ENCODE measurements around the gene ATXN1L.
"Not testable (repeated sequence)": the region's sequence is repeated elsewhere in the genome, so short reads cannot be mapped to it uniquely, and the experiment has no call there.

Gene ATXN1L

DNA sequence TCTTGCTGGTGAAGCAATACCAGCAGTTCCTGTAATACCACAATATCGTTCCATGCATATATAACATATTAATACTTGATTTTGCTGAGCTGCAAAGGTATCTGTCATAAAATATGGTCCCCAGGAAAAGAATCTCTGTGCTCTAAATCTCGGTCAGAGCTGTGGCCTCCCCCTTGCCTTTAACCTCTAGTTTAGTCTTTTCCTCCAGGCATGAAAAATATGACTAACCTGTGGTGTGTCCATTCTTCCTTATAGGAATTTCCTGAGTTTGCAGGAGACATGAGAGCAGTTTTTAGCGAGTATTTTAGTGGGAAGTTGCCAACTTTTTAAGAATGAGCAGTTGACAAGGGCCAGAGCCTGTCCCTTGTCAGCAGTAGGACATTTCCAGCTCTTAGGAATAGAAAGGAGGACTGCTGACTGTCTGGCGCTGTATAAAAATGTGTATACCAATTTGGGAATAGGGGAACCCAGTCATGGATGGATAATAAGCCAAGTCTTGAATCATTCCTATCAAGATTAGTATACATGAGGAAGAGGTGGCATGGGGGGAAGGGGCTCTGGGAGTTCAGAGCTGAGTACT is 8.7 kb downstream of the ATXN1L start:
- no peak for DNase-seq

DNA sequence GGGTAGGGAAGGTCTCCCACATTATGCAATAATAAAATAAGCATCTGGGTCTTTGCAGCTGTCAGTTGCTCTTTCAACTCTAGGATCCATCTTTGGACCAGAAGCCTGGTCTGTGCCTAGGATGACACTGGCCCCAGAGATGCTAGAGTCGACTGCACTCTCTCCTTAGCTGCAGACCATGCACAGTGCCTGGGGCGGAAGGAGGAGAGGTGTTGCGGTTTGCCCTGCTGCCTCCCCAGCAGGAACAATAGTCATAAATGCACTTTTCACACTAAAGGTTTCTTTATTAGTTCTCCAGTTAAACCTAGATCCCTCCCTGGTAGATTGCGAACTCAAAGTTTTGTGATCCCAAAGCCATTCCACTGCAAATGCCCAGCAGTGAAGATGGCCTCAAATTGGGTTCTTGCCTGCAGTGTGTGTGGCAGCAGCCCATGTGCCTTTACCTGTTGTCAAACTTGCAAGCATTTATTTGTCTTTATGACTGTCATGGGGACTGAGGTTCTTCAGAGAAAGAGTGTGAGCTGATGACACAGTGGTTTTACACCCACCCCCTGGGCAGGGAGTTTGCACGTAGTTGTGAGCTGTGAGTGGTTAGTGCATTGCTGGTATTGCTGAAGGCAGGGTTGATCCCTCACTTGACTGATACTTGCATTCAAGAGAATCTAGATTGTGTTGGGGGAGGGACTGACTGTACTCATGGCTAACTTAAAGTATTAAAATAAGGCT is 10.3 kb downstream of the ATXN1L start:
- DNase-seq, result no peak

DNA sequence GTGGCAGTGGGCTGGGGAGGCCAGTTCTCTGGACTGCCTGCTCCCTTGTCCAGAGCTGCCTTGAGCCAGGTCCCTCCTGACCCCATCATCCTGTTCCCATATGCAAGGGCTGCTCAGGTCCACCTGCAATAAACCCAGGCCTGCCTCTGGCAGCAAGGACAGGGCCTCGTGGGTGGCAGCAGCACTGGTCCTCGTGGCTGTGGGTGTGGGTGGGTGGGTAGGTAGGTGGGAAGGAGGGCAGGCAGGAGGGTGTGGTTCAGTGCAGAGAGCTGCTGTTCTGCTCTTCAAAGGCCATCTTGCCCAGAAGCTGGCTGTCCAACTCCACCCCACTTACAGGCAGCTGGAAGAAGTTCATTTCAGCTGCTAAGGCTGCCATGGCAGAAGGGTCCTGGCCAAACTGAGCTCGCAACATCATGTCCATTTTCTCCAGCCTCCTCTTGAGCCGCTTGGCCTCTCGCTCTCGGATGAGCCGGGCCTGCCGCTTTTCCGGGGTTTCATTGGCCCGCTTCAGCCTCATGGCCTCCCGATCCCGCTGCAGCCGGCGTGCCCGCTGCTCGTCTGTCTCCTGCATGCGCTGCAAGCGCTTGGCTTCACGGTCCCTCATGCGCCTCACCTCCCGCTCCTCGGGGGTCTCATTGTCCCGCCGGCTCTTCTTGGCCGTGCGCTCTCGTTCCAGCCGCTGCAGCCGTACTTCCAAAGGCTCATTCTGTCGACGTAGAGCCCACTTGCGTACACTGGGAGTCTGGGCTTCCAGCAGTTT is 14.2 kb downstream of the ATXN1L start:
- no peak for DNase-seq

DNA sequence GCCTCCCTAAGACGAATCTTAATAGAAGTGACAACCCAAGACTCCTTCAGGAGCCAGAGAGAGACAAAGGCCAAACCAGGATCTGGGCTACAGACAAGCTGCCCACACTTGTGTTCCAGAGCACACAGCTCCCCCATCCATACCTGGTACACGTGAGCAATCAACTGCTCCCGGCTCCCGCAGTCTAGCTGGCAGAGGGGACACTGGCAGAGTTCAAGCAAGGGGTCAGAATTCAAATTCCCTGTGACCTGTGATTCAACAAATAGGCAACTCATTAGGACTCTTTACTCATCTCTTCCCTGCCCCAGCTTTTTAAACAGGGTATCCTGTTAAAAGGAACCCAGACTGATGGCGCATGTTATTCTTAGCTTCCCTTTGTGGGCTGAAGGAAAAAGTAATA is 18.2 kb downstream of the ATXN1L start:
- DNase-seq, result no peak

DNA sequence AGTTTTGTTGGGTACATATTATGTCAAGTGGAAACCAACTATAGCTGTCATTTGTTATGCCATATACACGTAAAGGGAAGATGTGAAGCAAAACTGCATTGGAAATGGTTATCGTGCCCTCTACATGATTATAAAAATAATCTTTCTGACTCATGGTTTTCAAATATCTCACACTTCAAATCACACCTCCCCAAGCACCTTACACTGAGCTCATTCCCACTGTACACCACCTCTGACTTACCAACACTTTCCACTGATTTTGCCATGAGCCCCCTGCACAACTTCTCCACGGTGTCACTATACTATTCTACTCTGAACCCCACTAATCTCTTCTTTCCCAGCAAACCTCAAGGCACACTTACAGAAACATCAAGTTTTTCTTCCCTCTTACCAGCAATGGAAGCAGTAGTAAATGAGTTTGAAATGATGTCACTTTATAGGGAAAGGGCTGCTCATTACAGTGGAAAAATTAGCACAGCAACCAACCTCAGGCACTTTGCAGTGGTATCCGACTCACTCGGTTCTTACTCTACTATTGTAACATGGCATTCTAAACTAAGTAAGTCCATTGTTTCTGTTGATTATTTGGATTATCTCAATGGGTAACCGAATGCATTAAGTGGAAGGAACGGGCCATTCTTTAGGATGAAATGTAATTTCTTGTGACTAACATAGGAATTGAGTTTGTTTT is 19.5 kb downstream of the ATXN1L start:
- DNase-seq, result no peak

DNA sequence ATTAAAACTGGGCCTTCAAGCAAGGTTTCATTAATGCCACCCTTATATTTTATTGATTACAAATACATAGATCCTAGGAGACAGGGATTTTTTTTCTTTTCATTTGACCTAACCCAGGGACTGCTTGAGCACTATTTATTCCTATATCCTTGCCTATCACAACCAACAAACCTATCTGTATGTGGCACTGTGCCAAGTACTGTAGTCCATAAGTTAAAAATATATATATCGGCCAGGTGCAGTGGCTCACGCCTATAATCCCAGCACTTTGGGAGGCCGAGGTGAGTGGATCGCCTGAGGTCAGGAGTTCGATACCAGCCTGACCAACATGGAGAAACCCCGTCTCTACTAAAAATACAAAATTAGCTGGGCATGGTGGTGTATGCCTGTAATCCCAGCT is 21.4 kb downstream of the ATXN1L start:
- not testable (repeated sequence) for DNase-seq

DNA sequence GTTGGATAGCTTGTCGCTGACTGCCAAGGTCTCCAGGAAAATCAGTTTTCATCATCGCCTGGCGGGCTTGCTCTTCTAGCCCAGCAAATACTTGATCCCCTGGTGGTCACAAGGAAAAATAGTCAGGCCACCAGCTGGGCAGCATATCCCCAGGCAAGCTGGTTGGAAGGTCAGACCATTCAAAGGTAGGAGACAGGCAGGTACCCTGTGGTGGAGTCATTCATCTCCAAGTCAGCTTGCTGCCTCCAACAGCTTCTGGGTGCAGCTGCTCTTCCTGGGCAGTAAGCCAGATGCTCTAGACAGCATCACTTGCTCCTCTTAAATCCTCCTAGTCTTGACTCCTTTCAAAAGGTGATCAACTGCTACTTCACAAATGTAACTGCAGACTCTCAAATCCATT is 22.2 kb downstream of the ATXN1L start:
- no peak for DNase-seq

DNA sequence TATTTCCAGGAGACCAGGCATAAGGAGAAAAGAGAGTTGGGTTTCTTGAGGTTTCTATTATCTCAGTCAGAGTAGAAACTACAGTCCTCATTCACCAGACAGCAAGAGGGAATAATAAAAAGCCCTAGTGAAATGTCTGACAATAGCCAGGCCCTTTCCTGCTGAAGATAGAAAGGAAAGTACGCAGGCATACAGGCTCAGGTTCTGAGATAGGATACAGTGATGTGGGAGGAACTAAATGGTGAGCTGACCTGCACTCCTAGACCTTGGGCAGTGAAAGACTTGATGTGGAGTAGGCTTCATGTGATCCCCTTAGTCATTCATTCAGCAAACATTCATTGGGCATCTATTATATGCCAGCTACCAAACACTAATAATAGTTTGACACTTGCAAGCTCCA is 23.3 kb downstream of the ATXN1L start:
- no peak for DNase-seq

DNA sequence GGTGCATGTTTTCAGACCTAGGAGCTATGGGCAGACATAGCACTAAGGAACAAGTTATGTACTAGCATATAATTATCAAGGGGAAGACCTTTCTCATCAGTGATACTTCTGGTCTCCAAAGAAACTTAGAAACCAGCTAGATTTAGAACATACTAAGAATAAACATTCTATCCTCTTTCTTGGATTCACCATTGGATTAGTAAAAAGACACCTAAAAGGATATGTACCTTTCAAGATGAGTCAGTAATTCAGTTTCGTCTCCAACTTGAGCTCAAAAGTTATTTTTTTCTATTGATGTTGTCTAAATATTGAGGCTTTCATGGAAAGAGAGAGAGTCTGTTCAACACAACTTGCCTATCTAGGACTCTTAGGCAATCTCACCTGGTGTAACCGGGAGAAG is 25.0 kb downstream of the ATXN1L start:
- no peak for DNase-seq

DNA sequence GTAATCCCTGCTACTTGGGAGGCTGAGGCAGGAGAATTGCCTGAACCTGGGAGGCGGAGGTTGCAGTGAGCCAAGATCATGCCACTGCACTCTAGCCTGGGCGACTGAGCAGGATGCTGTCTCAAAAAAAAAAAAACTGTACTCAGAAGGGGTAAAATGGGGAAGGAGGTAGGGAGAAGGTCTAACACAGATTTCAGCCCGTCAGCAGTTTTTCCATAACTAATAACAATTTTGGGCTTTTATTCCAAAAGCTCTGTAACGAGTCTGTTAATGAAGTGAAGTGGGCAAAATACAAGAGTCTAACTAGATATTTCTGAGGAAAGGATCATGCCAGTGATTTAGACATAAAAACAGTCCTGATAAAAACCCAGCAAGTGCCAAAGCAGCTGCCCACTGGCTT is 27.4 kb downstream of the ATXN1L start:
- no peak for DNase-seq

DNA sequence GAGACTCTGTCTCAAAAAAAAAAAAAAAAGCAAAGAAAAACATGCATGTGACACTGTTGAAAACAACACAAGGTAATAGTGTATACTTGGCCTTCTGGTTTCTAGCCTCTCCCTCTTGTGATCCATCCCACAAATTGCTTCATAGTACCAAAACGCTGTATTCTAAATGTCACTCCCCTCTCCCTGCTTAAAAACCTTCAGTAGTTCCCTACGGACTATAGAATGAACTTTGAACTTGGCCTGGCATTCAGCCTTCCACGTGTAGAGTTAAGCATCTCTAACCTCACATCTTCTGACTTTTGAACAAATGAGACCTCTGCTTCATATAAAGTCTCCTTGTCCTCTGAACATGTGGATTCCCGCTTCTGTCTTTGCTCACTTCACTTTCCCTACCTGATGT is 33.1 kb downstream of the ATXN1L start:
- DNase-seq, result no peak

DNA sequence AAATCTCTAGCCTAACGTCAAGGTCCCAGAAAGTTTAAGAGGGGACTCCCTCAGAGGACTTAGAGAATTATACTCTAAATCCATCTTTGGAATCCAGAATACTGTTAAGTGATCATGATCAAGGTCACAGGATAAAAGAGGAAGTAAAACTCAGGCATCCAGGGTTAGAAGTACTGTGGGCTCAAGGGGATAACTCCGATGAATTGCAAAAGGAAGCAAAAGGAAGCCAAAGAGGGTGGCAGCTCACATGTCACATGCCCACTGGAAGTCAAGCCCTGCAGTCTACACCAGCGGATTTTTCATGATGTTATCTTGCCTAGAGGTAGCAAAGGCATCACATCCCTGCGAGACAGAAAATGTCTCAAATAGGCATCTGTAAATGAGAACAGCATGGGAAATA is 34.4 kb downstream of the ATXN1L start:
- no peak for DNase-seq

DNA sequence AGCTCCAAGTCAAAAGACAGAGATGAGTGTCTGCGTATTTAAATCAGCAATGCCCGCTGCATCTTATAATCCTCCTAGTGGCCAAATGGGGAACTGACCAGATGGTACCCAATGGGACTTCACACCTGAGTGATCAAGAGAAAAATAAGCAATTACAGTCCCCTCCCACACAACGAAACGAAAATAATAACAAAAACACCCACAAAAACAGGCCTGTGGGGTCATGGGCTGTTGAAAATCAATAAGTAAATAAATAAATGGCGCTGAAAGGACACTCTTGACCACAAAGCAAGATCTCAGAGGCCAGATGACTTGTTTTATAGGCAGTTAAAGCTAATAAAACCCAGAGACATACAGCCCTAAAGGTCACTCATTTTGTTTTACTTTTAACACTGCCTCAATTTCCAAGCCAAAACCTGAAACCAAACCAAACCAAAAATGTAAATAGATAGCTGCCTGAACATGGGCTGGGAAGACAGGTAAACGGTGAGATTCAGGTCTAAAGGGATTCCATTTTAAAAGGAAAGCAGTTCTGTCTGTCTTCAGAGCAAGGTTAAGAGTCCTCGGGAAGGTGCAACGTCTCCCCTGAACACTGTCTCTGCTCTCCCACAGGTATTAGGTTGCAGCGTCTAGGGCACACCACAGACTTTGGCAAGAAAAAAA is 36.9 kb downstream of the ATXN1L start:
- peak; percentile 37 for DNase-seq

DNA sequence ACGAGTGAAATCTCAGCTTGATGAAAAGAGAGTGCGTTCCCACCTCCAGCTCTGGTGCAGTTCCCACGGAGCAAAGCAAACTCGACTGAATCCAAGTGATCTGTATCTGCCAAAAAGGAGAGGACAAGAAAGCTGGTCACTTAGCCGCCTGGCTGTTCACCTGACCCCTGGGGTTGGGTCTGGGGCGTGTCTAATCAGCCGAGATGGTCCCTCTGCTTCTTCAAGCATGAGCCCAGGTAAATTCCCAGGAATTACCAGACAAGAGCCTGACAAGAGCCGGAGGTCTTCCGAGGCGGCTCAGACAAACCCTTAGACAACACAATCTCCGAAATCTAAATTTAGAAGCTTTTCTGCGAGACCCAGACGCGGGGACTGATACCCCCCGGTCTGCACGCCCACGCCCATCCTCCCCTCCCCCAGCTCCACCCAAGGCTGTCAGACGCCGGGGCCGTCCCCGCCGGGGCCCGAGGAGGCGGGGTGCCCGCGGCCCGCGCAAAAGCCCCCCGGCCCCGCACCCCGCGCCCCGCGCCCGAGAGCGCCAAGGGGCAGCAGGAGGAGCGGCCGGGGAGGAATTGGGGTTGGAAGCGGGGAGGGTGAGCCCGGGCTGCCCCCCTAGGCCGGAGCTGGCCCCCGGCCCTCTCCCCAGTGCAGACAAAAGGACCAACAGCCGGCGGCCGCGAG is 37.5 kb downstream of the ATXN1L start:
- DNase-seq, result no peak

DNA sequence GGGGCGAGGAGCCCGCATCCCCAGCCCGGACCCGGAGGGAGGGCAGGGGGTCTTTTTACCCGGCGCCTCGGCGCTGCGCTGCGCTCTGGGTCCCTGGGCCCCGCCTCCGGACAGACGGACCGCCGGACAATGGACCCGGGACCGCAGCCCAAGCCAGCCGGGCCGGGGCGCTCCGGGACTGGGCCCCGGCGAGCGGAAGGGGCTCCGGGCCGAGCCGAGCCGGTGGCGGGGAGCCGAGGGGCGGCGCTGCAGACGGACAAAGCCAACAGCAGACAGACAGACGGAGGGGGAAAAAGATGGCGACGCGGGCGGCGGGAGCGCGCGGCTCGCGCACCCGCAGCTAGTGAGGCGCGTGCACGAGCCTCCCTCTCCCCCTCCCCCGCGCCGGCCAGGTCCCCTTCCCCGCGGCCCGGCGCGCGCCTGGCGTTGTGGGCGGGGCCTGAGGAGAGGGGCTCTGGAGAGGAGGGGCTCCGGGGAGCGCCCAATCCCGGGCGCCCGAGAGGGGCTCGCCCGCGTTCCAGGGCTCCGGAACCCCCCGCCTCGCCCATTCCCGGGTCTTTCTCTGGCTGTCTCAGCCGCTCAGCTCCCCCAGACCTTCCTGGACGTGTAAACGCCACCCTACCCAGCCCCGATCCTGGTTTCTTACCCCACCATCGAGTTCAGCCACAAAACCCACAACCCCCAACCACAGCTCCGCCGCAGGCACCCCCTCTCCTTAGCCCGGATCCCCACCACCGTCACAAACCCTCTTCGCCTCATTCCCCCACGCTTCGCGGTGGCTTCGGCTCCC is 38.3 kb downstream of the ATXN1L start, which contains the start of gene ZNF821:
Gene ZNF821, minus strand, starts transcription at position 334 of the 790 bp plus-strand sequence. CDS start 4,236 bp downstream, outside the sequence.
- peak; percentile 36 for DNase-seq

DNA sequence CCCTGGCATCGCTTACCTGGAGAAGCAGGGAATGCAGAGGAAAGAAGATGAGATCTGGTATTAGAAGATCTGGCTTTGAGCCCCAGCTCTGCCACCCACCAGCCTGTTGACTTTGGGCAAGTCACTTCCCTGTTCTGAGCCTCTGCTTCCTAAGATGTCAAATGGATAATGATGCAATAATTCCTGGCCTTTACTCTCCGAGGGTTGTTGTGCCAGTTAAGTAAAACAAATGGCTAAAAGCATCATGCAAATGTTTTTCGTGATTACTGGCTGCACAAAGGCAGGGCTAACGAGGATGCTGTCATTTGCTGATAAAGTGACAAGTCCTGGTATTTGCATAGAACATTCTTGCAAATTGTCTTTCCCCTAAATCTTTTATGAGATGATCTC is 39.5 kb downstream of the ATXN1L start:
- DNase-seq, result no peak

DNA sequence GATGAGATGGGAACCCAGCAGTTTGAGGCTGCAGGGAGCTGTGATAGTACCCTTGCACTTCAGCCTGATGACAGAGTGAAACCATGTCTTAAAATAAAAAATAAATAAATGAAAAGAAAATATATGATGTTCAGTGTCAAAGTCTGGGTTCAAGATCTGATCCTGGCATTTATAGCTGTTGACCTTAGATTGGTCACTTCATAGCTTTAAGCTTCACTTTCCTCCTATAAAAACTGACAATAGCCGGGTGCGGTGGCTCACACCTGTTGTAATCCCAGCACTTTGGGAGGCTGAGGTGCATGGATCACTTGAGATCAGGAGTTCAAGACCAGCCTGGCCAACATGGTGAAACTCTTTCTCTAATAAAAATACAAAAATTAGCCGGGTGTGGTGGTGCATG is 43.4 kb downstream of the ATXN1L start:
- DNase-seq, result no peak

DNA sequence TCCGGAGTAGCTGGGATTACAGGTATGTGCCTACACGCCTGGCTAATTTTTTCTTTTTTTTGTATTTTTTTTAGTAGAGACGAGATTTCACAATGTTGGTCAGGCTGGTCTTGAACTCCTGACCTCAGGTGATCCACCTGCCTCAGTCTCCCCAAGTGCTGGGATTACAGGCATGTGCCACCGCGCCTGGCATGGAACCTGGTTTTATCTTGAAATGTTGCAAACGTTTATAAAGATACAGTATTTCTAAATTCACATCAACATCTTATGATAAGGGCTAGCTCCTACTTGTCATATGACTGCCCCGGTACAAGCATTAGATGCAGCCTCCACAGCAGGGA is 48.1 kb downstream of the ATXN1L start:
- DNase-seq, result no peak

DNA sequence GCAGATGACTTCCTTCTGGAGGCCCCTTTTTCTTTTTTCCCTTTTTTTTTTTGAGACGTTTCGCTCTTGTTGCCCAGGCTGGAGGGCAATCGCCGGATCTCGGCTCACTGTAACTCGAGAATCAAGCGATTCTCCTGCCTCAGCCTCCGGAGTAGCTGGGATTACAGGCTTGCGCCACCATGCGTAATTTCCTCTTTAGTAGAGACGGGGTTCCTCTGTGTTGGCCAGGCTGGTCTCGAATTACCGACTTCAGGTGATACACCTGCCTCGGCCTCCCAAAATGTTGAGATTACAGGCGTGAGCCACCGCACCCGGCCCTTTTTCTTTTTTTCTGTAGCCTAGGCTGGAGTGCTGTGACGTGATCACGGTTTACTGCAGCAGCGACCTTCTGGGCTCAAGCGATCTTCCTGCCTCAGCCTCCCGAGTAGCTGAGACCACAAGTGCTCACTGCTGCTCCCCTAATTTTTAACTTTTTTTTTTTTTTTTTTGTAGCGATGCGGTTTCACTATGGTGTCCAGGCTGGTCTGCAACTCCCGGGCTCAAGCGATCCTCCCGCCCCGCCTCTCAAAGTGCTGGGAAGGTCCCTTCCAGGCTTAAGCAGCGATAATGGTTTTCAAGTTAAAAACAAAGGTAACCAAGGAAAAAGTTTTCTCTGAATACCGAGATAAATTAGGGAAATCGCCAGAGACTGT is 48.6 kb downstream of the ATXN1L start:
- DNase-seq, result no peak

DNA sequence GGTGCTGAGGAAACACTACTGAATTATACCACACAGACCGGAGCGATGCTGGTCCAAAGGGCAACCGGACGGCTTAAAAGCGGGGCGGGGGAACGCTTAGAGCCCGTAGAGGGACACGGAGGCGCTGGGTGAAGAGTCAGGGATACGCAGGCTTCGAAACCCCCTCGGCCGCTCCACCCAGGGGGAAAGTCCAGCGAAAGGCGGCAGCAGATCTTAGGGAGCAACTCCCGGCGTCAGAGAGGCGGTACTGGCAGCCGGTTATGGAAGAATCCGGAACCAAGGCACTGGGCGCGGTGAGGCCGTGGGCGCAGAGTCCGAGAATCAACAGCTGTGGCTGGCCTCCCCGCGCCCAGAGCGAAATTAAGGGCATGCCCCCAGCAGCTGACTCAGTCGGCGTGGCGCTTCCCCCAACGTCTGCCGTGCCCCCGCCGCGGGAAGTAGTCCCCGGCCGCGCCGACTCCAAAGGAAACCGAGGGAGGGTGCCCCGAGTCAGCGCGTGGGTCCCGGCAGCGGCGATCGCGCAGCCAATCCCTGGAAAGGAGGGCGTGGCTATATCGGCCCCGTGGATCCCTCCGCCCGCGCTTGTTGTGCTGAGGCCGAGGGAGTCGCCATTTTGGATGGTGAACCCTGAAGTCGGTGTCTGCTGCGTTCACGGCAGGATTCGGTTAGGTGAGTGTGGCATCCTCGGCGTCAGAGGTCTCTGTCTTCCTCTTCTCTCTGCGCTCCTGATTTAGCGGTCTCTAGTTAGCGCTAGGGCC is 49.3 kb downstream of the ATXN1L start, which contains the start of gene IST1:
Gene IST1, plus strand, starts transcription at position 611 of the 758 bp plus-strand sequence. CDS start 20,110 bp downstream, outside the sequence.
- DNase-seq, result peak; percentile 80

Data from NCI-H446 treated with DMSO at 0.1 percent for 48 hours (cell line).